CD14-positive monocyte (primary cell): Measurements from ENCODE around the gene RAPGEF1. TPM values are rescaled to one million over a fixed set of nuclear protein-coding genes. Genes with fewer than 3 reads are reported as not detected.
A peak's percentile ranks its signal among the peaks of the same experiment; 100 is the strongest.

Source experiments
- DNase-seq, 3 donors: peaks; one replicate each; pipeline ENCODE4 v3.0.0-alpha.2; 2011 to 2022
- H2AFZ ChIP-seq: 2 replicates; pipeline ENCODE4 v1.6.0; 2012; ENCODE audit warnings: mild to moderate bottlenecking, low read depth, low read length, inconsistent platforms; ENCODE audit not compliant: insufficient read depth, poor library complexity, severe bottlenecking
- H3K27ac ChIP-seq, 2 donors: 1 replicate in 1 of 2; 2 replicates in 1 of 2; pipeline ENCODE4 v1.5.1; 2012 to 2013; ENCODE audit warnings: low read length in 2 of 2, control low read depth in 1 of 2, inconsistent platforms in 1 of 2, low read depth in 1 of 2, mild to moderate bottlenecking in 1 of 2
- H3K27me3 ChIP-seq, 2 donors: one replicate each; pipeline versions ENCODE4 v1.6.0 to v1.6.1; 2011 to 2013; ENCODE audit warnings: low read length in 2 of 2; ENCODE audit not compliant: control insufficient read depth in 2 of 2, insufficient read depth in 2 of 2
- H3K36me3 ChIP-seq, 2 donors: replicated peaks in 1 of 2; 1 replicate in 1 of 2; 2 replicates in 1 of 2; pipeline versions ENCODE4 v1.5.1 to v1.6.1; 2012 to 2013; ENCODE audit warnings: low read length in 2 of 2, control low read depth in 1 of 2, inconsistent platforms in 1 of 2, mild to moderate bottlenecking in 1 of 2; ENCODE audit not compliant: insufficient read depth in 2 of 2, control insufficient read depth in 1 of 2
- H3K4me1 ChIP-seq, 2 donors: 1 replicate in 1 of 2; 2 replicates in 1 of 2; pipeline versions ENCODE4 v1.5.1 to v1.6.1; 2012 to 2013; ENCODE audit warnings: low read length in 2 of 2, control low read depth in 1 of 2, inconsistent platforms in 1 of 2, mild to moderate bottlenecking in 1 of 2, moderate library complexity in 1 of 2; ENCODE audit not compliant: insufficient read depth in 2 of 2, control insufficient read depth in 1 of 2
- H3K4me2 ChIP-seq: replicated peaks from 2 replicates; pipeline ENCODE3; 2012; ENCODE audit warnings: low read length, moderate library complexity, mild to moderate bottlenecking; ENCODE audit not compliant: poor library complexity, severe bottlenecking; ENCODE audit errors: extremely low read depth
- H3K4me3 ChIP-seq, 3 experiments: fragments of 200-600 bp in 1 of 3; sonication (generic) in 1 of 3; replicated peaks in 1 of 3; 1 replicate in 2 of 3; 2 replicates in 1 of 3; pipeline ENCODE4 v1.5.1; 2011 to 2013; ENCODE audit warnings: low read length in 3 of 3, mild to moderate bottlenecking in 3 of 3, control low read depth in 2 of 3, low read depth in 2 of 3, inconsistent platforms in 1 of 3, moderate library complexity in 1 of 3
- H3K79me2 ChIP-seq: 2 replicates; pipeline ENCODE4 v1.6.0; 2012; ENCODE audit warnings: mild to moderate bottlenecking, control low read depth, inconsistent platforms, low read length, moderate library complexity; ENCODE audit not compliant: insufficient read depth
- H3K9ac ChIP-seq: 2 replicates; pipeline ENCODE4 v1.6.0; 2017; ENCODE audit warnings: low read length, mild to moderate bottlenecking; ENCODE audit not compliant: insufficient read depth, poor library complexity, severe bottlenecking
- H3K9me3 ChIP-seq, 2 donors: replicated peaks in 1 of 2; 1 replicate in 1 of 2; 2 replicates in 1 of 2; pipeline versions ENCODE4 v1.5.1 to v1.6.1; 2012 to 2013; ENCODE audit warnings: low read length in 2 of 2, control low read depth in 1 of 2; ENCODE audit not compliant: control insufficient read depth in 1 of 2, insufficient read depth in 1 of 2
- H4K20me1 ChIP-seq: 2 replicates; pipeline ENCODE4 v1.6.0; 2012; ENCODE audit warnings: mild to moderate bottlenecking, low read length, control low read depth, moderate library complexity; ENCODE audit not compliant: insufficient read depth
- H3K27ac Mint-ChIP-seq, 7 donors: one replicate each; pipeline ENCODE4 v1.8.0; 2020; ENCODE audit warnings: mild to moderate bottlenecking in 7 of 7, mixed read lengths in 7 of 7, moderate library complexity in 6 of 7, inconsistent platforms in 2 of 7
- H3K27me3 Mint-ChIP-seq, 3 donors: one replicate each; pipeline ENCODE4 v1.8.0; 2021 to 2022; ENCODE audit warnings: low read depth in 3 of 3, mild to moderate bottlenecking in 3 of 3, mixed read lengths in 3 of 3, moderate library complexity in 3 of 3, inconsistent platforms in 1 of 3
- H3K36me3 Mint-ChIP-seq, 2 donors: one replicate each; pipeline ENCODE4 v1.8.0; 2020; ENCODE audit warnings: mixed read lengths in 2 of 2, inconsistent platforms in 1 of 2, mild to moderate bottlenecking in 1 of 2
- H3K4me1 Mint-ChIP-seq: one replicate; pipeline ENCODE4 v1.8.0; 2020; ENCODE audit warnings: mild to moderate bottlenecking, mixed read lengths
- H3K4me3 Mint-ChIP-seq, 2 donors: one replicate each; pipeline ENCODE4 v1.8.0; 2020; ENCODE audit warnings: mild to moderate bottlenecking in 2 of 2, mixed read lengths in 2 of 2, moderate library complexity in 1 of 2
- H3K9me3 Mint-ChIP-seq, 7 donors: one replicate each; pipeline ENCODE4 v1.8.0; 2020 to 2022; ENCODE audit warnings: mixed read lengths in 7 of 7, mild to moderate bottlenecking in 6 of 7, moderate library complexity in 6 of 7, inconsistent platforms in 2 of 7
- WGBS: methylation state at CpG from one replicate; pipeline ENCODE4 v1.1.5; 2013; ENCODE audit warnings: missing lambda C conversion rate; ENCODE audit not compliant: insufficient coverage; 5-methylcytosine and 5-hydroxymethylcytosine counted together
- intact Hi-C, 2 donors: fragments of 100-400 bp; cut with micrococcal nuclease; formaldehyde crosslinking; loops; one replicate each; pipeline versions ENCODE4 v1.15.0 to v1.15.1; 2023
- polyA plus RNA-seq, 3 donors: library from polyadenylated mRNA; depleted of rRNA in 1 of 3; unstranded in 2 of 3; stranded (reverse) in 1 of 3; fragments of 300-500 nt in 2 of 3; fragments of >200 nt in 1 of 3; fragmentation: Illumina TruSeq in 2 of 3; gene quantifications; 1 replicate in 2 of 3; 2 replicates in 1 of 3; pipeline ENCODE4 v1.2.3, GENCODE V29; 2012 to 2021
- TF ChIP-seq, protein P1 (sequence below): fragments of 200-600 bp; IDR thresholded peaks from one replicate; pipeline ENCODE4 v1.8.0; 2022; ENCODE audit warnings: antibody characterized with exemption, mild to moderate bottlenecking

RAPGEF1 gene
- polyA plus RNA-seq, 3 donors = 1.7 to 71.7 (median 3.0) TPM

DNA sequence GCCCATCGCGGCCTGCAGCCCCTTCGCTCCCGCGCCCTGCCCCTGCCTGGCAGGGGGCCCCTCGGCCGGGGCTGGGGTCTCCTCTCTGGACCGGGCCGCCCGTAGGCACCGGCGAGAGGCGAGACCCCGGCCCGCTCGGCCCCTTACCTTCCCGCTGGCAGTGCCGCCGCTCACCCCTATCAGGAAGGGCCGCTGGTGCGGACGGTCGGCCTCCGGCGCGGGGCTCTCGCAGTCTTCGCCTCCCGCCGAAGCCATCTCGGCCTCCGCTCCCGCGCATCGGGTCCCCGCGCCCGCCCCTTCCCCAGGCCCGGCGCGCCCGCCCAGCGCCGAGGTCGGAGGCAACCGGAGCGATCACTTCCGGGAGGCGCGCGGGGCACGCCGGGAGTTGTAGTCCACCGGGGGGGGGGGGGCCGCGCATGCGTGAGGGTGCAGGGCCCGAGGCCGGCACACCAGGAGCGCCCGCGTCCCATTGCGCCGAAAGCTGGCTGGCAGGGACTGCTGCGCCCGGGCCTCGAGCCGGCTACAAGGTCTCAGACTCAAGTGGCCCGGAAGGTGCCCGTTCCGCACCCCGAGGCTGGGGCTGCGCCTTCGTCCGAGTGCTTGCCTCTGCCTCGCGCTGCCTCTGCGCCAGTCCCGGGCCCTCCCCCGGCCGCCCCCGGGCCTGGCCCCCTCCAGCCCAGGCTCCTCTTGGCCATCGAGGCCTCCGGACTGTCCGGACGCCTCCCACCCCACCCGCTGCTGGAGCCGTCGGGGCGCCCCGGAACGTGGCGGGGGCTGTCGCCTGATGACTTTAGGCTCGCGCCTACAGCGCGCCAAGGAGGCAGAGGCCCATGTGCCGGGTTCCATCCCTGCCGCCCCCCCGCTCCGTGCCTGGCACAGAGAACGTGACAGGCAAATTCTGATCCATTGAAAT lies 208.7 kb downstream of the RAPGEF1 start, which contains the start of gene UCK1:
TSS of gene UCK1 (minus strand) at position 344 of the 913 bp plus-strand sequence. CDS start at position 255, 89 bp downstream.
- Histone ChIP-seq H3K27me3 (no peaks in the 10 kb centered on the region), H3K36me3 (peaks cover 28 to 37% of the 10 kb centered on the region in 2 donors), H3K9ac (peak within 1 kb of the TSS; percentile 87), H3K9me3 (no peaks in the 10 kb centered on the region), H3K4me1 (peaks cover 13 to 18% of the 10 kb centered on the region in 2 donors), H3K27ac (peak within 1 kb of the TSS in 1 of 2 donors; percentile 78), H3K79me2 (peaks cover 12% of the 10 kb centered on the region), H3K4me2 (peak within 1 kb of the TSS; percentile 92), H4K20me1 (no peaks in the 10 kb centered on the region), H2AFZ (peak within 1 kb of the TSS; percentile 98), H3K4me3 (peak within 1 kb of the TSS; percentile 52 to 88 (median 88))
- intact Hi-C loops = no loop called here
- H3K27me3 Mint-ChIP-seq = peaks cover 0 to 10% (median 5%) of the 10 kb centered on the region in 3 donors
- H3K4me1 Mint-ChIP-seq = peaks cover 11% of the 10 kb centered on the region
- TF ChIP-seq, protein P1, sequence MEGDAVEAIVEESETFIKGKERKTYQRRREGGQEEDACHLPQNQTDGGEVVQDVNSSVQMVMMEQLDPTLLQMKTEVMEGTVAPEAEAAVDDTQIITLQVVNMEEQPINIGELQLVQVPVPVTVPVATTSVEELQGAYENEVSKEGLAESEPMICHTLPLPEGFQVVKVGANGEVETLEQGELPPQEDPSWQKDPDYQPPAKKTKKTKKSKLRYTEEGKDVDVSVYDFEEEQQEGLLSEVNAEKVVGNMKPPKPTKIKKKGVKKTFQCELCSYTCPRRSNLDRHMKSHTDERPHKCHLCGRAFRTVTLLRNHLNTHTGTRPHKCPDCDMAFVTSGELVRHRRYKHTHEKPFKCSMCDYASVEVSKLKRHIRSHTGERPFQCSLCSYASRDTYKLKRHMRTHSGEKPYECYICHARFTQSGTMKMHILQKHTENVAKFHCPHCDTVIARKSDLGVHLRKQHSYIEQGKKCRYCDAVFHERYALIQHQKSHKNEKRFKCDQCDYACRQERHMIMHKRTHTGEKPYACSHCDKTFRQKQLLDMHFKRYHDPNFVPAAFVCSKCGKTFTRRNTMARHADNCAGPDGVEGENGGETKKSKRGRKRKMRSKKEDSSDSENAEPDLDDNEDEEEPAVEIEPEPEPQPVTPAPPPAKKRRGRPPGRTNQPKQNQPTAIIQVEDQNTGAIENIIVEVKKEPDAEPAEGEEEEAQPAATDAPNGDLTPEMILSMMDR = peak; percentile 3
- H3K27ac Mint-ChIP-seq = peak within 1 kb of the TSS in 6 of 7 donors; percentile 45 to 82 (median 69)
- DNase-seq = peak; percentile 74 to 85 (median 82)
- 12% methylated on average over 103 of the region's 103 CpGs for WGBS
- peak within 1 kb of the TSS; percentile 77 to 84 for H3K4me3 Mint-ChIP-seq
- H3K9me3 Mint-ChIP-seq = no peaks in the 10 kb centered on the region
- H3K36me3 Mint-ChIP-seq = peaks cover 24 to 35% of the 10 kb centered on the region in 2 donors

DNA sequence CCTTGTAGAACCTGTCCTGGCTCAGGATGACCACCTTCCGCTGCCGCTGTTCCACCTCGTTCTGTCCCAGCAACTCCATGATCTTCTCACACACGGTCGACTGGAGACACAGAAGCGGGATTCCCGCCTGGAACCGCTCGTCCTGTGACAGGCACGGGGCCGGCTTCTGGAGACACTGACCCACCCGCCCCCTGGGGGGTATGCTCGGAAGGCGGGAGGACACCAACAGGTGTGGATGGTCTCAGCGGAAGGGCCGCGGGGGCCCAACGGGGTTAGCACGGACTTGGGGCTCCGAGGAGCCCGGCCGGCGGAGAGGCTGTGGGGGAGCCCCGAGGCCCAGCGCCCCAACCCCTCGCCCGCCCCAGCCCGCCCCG lies 209.3 kb downstream of the RAPGEF1 start:
- no peaks in the 10 kb centered on the region for H3K27me3 ChIP-seq
- H4K20me1 ChIP-seq = no peaks in the 10 kb centered on the region
- peaks cover 12% of the 10 kb centered on the region for H3K79me2 ChIP-seq
- no peaks in the 10 kb centered on the region for H3K9me3 ChIP-seq
- H3K36me3 ChIP-seq = peaks cover 34 to 43% of the 10 kb centered on the region in 2 donors
- Mint-ChIP-seq H3K4me3 (peak overlapping the region; percentile 77 to 84), H3K4me1 (peaks cover 11% of the 10 kb centered on the region), H3K36me3 (peaks cover 31 to 42% of the 10 kb centered on the region in 2 donors), H3K9me3 (no peaks in the 10 kb centered on the region), H3K27me3 (peaks cover 0 to 6% (median 5%) of the 10 kb centered on the region in 3 donors), H3K27ac (peak overlapping the region in 6 of 7 donors; percentile 45 to 82 (median 69))
- TF ChIP-seq, protein P1 = peak; percentile 29
- H3K4me1 ChIP-seq = peaks cover 13 to 18% of the 10 kb centered on the region in 2 donors
- peak overlapping the region in 1 of 2 donors; percentile 78 for H3K27ac ChIP-seq
- H2AFZ ChIP-seq = peak overlapping the region; percentile 98
- peak overlapping the region; percentile 92 for H3K4me2 ChIP-seq
- H3K9ac ChIP-seq = peak overlapping the region; percentile 87
- H3K4me3 ChIP-seq = peak overlapping the region; percentile 52 to 88 (median 88)
- DNase-seq = peak in 1 of 3 donors; percentile 1
- intact Hi-C loops = no loop called here
- 8% methylated on average over 28 of the region's 29 CpGs for WGBS
